Fibroblast of skin of scalp (primary cell): Measurements from ENCODE around the gene ABCB7. TPM values are rescaled to one million over a fixed set of nuclear protein-coding genes. Genes with fewer than 3 reads are reported as not detected.
"Not testable (repeated sequence)": the region's sequence is repeated elsewhere in the genome, so short reads cannot be mapped to it uniquely, and the experiment has no call there.

ENCODE experiments used
- DNase-seq: peaks from one replicate; pipeline ENCODE4 v3.0.0-alpha.2; 2013
- polyA plus RNA-seq, 2 experiments: library from polyadenylated mRNA; unstranded; fragments of 120-200 nt; gene quantifications; one replicate each; pipeline ENCODE4 v1.2.1, GENCODE V29; 2013; ENCODE audit not compliant: insufficient read length in 2 of 2

Gene ABCB7
- polyA plus RNA-seq (2013, experiment 1 of 2; ENCODE audit: insufficient read length): 12.0 TPM
- polyA plus RNA-seq (2013, experiment 2 of 2; ENCODE audit: insufficient read length): 13.5 TPM

DNA sequence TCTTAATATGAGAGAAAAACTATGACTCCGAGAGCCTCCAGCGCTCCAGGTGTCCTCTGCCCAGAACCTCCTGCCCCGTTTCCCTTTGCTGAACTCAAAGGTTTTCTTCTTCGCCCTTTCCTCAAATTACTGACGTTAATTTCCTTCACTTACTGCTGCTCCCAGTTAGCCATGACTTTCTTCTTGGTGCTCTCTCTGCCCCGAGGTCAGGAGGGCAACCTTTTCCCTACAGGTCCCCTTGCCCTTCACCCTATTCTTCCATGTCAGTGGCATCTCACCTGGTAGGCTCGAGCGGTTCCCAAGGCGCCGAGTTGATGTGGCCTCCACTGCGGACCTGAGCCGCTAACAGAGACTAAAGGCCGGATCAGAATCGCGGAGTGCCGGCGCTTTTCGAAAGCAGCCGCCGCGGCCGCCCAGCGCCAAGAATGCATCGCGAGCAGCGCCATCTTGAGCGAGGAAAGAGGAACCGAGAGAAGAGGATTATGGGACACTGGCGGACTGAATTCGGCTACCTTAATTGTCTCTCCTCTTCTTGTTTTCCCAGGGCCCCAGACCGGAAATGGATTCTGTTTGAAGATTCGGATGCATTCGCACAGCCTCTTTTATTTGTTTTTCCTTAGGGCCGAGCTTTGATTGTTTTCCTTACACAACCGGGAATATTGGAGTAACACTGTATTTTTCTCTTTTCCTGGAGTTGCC, at the start of gene ABCB7:
TSS of gene ABCB7 (minus strand) at position 457 of the 699 bp plus-strand sequence. CDS start at position 446, 11 bp downstream.
- peak; percentile 73 for DNase-seq

DNA sequence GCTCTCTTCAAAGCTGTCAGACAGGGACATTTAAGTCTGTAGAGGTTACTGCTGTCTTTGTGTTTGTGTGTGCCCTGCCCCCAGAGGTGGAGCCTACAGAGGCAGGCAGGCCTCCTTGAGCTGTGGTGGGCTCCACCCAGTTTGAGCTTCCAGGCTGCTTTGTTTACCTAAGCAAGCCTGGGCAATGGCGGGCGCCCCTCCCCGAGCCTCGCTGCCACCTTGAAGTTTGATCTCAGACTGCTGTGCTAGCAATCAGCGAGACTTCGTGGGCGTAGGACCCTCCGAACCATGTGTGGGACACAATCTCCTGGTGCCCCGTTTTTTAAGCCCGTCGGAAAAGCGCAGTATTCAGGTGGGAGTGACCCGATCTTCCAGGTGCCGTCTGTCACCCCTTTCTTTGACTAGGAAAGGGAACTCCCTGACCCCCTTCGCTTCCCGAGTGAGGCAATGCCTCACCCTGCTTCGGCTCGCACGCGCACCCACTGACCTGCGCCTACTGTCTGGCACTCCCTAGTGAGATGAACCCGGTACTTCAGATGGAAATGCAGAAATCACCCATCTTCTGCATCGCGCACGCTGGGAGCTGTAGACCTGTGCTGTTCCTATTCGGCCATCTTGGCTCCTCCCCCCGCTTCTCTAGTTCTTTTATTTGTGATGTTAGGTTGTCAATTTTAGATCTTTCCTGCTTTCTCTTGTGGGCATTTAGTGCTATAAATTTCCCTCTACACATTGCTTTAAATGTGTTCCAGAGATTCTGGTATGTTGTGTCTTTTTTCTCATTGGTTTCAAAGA, 32.5 kb upstream of the ABCB7 start:
- DNase-seq: not testable (repeated sequence)

DNA sequence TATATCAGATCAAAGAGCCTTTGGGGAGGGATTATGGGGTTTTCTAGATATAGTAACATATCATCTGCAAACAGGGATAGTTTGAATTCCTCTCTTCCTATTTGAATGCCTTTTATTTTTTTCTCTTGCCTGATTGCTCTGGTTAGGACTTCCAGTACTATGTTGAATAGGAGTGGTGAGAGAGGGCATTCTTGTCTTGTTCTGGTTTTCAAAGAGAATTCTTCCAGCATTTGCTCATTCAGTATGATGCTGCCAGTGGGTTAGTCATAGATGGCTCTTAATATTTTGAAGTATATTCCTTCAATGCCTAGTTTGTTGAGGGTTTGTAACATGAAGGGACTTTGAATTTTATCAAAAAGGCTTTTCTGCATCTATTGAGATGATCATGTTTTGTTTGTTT, 25.6 kb upstream of the ABCB7 start:
- DNase-seq: peak; percentile 2

DNA sequence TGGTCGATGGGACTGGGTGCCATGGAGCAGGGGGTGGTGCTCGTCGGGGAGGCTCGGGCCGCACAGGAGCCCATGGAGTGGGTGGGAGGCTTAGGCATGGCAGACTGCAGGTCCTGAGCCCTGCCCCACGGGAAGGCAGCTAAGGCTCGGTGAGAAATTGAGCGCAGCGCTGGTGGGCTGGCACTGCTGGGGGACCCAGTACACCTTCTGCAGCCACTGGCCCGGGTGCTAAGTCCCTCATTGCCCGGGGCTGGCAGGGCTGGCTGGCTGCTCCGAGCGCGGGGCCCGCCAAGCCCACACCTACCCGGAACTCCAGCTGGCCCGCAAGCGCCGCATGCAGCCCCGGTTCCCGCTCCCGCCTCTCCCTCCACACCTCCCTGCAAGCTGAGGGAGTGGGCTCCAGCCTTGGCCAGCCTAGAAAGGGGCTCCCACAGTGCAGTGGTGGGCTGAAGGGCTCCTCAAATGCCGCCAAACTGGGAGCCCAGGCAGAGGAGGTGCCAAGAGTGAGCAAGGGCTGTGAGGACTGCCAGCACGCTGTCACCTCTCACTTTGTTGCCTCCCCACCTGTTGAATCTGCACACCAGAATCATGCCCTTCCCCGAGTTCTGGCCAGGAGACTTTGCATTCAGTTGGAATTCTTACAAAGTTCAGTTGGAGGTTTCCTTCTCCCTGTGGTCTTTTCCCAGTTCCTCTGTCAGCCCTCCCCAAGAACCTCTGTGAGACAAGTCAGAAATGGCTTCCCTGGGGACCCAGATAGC, 23.6 kb upstream of the ABCB7 start:
- not testable (repeated sequence) for DNase-seq

DNA sequence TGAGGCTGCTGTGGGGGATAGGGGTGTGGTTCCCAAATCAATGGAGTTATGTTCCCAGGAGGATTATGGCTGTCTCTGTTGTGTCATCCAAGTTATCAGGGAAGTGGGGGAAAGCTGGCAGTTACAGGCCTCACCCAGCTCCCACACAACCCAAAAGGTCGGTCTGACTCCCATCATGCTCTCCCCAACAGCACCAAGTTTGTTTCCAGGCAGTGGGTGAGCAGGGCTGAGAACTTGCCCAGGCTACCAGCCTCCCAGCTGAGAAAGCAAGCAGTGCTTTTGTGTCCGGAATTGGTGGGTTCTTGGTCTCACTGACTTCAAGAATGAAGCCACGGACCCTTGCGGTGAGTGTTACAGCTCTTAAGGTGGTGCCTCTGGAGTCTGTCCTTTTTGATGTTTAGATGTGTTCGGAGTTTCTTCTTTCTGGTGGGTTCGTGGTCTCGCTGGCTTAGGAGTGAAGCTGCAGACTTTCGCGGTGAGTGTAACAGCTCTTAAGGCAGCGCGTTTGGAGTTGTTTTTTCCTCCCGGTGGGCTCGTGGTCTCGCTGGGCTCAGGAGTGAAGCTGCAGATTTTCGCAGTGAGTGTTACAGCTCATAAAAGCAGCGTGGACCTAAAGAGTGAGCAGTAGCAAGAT, 16.3 kb upstream of the ABCB7 start:
- not testable (repeated sequence) for DNase-seq

DNA sequence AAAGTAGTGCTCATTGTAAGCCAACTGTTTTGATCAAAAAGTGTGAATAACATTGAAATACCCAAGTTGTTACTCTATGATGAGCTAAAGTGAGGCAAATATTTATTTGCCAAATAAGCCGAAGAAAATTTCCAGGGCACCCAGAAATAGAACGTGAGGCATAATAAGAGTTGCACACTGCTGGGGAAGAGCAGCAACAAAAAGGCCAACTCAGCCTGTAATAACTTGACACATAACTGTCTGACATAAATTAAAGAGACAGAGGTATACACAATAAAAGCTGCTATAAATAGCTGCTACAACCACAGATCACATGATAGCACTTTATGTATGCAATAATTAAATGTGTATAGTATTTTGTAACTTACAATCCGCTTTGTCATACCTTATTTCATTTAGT, 2.0 kb upstream of the ABCB7 start:
- no peak for DNase-seq

DNA sequence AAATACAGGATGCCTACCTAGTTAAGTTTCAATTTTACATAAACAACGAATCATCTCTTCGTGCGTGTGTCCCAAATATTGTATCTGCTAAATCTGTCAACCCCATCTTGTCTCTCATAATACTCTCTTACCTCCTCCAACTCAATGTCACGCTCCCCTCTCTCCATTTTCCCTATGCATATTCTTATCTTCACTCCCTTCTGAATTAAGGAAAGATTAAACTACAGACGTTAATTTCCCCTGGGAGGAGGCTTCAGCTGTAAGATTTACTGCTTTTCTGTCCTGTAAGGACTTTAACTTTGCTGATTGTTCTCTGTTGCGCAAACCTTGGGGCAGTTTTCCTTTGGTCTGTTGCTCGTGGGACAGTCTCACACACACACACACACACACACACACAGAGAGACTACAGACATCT, 455 bp upstream of the ABCB7 start:
- DNase-seq: peak; percentile 8

DNA sequence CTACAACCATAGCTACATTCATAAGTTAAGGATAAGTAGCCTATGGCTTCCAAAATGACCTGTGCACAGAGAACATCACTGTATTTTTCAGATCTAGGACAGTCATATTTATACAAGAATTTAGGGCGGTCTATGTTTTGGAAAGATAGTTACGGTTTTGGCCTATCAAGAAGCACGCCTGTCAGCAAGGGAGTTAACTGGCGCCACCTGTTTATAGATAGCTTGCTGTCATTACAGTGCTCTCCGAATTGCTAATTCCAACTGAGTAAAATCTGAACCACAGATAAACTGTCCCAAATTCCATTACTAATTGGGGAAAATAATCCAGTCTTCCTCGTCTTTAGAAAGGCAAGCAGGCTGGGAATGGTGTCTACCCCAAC, 646 bp downstream of the ABCB7 start:
- no peak for DNase-seq

DNA sequence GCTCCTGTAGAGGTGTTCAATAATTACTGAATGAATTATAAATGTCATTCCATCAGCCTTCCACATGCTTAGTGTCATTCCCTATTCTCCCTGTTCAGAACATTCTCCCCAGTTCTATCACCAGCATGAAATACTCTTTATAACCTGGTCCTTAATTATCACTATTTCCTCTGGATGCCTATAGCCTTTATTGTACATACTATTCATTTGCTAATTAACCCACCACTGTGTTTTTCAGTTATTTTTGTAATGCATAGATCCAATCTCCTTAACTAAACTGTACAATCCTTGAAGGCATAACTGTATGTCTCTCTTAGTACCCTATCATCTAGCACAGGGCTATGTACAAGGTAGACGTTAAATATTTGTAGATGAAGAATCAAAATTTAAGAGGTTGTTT, 1.2 kb downstream of the ABCB7 start:
- DNase-seq: no peak

DNA sequence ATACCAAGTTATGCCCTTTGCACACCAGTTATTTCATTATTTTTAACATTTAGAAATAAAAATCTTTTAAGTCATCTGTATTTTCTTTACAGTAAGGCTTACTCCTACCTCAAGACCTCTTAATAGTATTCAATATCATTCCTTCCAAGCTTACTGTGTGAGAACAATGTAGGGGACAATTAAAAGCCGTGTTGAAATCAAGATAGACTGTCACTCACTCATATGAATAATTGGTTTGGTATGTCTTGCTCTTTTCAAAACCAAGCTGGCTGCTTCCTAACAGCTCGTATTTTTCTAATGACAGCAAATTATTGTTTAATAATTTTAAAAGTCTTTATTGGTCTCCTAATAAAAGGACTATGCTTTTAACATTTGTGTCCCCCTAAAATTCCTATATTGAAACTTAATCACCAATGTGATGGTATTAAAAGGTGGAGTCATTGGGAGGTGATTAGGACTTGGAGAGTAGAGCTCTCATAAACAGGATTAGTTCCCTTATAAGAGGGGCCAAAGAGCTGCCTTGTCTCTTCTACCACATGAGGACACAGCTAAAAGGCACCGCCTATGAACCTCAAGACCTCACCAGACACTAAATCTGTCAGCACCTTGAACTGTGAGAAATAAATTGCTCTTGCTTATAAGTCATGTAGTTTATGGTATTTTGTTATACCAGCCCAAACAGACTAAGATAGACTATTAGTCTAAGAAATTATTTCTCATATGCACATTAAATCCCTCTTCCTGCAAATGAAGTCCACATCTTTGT, 4.1 kb downstream of the ABCB7 start:
- DNase-seq: no peak

DNA sequence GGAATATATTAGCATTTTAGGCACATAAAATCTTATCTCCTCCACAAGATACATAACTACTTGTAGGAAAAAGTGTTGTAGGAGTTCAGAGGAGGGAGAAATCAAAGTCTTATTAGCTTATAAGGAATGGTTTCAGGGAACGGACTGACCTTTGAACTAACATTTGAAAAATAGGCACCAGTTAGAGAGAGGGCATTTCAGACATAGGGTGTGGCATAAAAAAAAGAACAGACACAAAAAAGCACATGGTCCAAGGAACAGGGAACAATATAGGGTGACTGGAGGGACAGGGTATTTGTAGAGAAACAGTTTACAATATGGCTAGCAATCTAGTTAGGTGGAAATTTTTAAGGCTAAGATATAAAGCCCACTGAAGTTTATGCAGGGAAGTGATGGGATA, 6.4 kb downstream of the ABCB7 start:
- no peak for DNase-seq

DNA sequence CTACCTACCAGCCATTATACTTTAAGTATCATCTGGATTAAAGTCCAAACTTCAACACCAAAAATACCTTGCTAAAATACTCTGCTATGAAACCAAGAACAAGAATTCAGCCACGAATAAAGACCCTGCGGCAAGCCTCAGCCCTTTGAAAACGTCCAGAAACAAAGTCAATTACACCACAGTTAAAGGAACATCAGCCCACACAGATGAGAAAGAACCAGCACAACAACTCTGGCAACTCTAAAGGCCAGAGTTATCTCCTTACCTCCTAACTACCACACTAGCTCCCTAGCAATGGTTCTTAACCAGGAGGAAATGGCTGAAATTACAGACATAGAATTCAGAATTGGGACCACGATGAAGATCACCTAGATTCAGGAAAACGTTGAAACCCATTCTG, 23.4 kb downstream of the ABCB7 start:
- DNase-seq: no peak

DNA sequence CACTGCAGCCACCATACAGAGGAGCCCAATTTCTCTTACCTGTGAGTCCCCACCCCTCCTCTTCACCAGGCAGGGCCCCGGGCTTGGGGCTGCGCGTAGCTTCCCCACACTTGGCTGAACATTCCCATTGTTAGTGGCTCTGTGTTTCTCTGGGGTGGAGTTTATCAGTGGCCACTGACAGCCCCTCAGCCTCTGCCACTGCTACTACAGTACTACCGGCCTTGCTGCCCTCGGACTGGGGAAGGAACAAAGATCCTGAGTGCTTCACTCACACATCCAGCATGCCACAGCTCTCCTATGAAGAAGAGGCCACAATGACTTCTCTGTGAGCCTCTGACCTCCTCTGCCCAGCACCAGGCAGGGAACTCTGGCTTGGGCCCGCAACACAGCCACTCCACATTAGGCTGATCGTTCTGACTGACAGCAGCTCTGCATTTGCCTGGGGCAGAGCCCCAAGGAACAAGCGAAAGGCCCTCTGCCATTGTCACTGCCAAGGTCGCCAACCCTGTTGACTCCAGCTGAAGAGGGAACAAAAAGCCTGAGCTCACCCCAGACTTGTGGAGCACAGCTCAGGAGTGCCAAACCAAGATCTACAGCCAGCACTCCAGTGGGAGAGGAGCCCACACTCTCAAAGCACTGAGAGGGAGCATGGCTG, 24.0 kb downstream of the ABCB7 start:
- DNase-seq: no peak

DNA sequence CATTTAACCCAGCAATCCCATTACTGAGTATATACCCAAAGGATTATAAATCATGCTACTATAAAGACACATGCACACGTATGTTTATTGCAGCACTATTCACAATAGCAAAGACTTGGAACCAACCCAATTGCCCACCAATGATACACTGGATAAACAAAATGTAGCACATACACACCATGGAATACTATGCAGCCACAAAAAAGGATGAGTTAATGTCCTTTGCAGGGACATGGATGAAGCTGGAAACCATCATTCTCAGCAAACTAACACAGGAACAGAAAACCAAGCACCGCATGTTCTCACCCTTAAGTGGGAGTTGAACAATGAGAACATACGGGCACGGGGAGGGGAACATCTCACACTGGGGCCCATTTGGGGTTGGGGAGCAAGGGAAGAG, 27.0 kb downstream of the ABCB7 start:
- DNase-seq: not testable (repeated sequence)

DNA sequence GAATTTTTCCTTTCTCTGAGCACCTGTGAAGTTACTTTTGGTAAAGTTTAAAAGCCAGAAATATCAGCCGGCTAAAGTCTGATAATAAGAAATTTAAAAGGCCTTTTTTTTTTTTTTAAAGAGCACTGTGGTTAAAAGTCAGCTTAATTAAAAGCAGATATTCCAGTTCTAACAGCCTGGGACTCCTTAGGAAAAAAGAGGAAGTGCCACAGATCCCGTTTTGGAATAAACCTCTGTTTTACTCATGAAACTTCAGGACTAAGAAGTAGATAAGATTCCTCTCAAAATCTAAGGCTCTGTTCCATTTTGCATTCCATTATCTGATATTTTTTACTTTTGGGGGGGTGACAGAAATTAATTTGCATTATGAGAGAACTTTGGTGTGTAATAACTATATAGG, 37.8 kb downstream of the ABCB7 start:
- peak; percentile 1 for DNase-seq

DNA sequence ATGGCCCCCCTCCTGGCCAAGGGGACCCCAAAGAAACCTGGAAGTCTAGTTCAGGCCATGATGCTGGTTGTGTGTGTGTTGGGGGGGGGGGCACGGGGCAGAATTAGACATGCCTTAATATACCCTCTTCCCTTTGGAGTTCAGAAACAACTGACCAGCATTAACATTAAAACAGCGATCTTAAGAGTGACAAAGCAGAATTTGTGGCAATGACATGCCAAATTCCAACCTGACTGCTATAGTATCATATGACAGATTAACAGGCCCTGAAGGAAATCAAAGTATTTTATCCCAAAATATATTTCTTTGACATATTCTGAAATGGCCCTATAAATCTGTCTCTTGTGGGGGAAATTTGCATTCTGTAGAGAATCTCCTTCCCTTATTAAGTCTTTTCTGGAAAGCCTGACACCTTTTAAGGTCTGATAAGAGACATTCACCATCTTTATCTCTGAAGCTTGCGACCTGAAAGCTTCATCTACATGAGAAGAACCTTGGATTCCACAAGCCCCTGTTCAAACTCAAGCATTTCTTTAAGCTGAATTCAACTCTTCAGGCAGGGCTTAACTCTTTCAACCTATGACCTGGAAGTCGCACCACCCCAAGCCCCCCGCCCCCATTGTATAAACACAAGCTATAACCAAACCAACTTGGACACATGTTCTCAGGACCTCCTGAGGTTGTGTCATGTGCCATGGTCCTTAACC, 40.2 kb downstream of the ABCB7 start:
- DNase-seq: no peak

DNA sequence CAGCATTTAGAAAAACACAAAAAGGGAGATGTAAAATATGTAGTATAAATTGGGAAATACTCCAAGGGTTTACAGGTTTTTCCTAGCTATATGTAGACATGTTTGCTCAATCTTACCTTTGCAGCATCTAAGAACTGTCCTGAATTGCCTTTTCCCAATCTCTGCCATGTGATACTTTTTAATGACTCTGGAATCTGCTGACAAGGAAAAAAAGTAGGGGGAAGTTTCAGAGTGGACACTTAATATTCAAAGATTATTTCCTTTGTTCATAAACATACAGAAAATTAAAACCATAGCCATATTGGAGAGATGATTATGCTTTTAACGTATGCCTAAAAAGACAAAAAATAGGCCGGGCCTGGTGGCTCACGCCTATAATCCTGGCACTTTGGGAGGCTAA, 41.4 kb downstream of the ABCB7 start:
- DNase-seq: no peak

DNA sequence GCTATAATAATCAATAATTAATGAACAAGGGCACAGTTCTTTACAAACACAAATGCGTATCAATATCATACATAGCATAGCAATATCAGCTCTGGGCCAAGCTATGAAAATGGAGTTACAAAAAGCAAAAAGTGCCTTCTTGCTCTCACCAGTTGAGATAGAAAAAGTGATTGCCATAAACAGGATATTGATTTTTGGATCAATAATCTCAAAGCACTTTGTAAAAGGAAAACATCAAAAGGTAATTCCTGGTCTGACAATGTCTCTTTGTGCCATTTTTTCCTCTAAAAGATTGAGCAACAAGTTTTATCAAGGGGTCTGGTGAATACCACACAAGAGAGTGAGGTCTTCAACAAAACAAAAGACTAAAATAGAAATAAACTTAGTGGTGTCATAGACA, 42.4 kb downstream of the ABCB7 start:
- no peak for DNase-seq

DNA sequence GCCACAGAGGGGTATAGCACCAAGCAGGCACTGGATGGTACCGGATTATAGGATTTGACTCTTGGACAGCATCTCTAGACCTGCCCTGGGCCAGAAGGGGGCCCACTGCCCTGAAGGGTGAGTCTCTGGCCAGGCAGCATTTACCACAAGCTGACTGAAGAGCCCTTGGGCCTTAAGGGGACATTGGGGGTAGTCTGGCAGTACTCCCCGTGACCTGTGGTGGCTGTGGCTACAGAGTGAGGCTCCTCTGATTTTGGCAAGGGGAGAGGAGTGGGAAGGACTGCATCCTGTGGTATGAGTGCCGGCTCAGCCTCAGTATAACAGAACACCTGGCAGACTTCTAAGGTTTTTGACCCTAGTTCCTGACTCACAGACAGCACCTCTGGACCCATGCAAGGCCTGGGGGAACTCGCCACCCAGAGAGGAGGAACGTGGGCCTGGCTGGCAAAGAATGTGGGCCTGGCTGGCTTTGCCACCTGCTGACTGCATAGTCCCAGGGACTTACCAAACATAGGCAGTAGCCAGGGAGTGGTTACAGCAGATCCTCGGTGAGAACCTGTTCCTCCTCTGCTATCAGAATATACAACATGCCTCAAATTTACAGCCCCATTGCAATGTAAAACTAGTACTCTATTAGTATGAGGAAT, 48.1 kb downstream of the ABCB7 start:
- no peak for DNase-seq

DNA sequence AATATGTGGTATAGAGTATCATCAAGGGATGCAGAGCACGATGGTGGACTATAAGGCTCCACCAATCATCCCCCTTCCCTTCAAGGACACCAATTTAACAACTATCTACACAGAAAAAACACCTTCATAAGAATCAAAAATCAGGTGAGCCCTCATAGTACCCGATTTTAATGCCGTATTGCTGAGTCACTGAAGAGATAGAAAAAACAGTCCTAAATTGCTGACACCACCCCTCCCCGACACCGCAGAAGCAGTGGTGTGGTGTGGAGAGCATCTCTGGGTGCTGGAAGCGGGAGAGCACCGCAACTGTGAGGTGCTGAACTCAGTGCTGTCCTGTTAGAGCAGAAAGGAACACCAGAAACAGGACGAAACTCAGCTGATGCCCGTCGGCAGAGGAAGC, 49.3 kb downstream of the ABCB7 start:
- DNase-seq: no peak
